ENCODE data around the gene PRKCE. TPM values are rescaled to one million over a fixed set of nuclear protein-coding genes. Genes with fewer than 3 reads are reported as not detected.

PRKCE gene
- polyA plus RNA-seq, 3 donors: 1.3 to 7.7 (median 2.3) TPM

GRCh38 chr2:46039543-46040303 lies 388.2 kb downstream of the PRKCE start:
- no peak overlapping the region for H2AFZ ChIP-seq (ENCODE audit: insufficient read depth, low read depth, low read length, poor library complexity, severe bottlenecking)
- no peaks in the 10 kb centered on the region for H3K9me3 Mint-ChIP-seq
- WGBS (ENCODE audit: insufficient coverage): 100% methylated on average over 2 of the region's 4 CpGs
- H3K9me3 ChIP-seq (replicated peaks in 1 of 2; ENCODE audit: control insufficient read depth in 1 of 2, insufficient read depth in 1 of 2, low read length in 2 of 2): no peaks in the 10 kb centered on the region
- no peaks in the 10 kb centered on the region for H3K4me1 Mint-ChIP-seq
- intact Hi-C loops (cut with micrococcal nuclease): no loop called here
- H4K20me1 ChIP-seq (ENCODE audit: insufficient read depth, low read length): no peaks in the 10 kb centered on the region
- no peak overlapping the region for H3K27ac Mint-ChIP-seq
- no peak overlapping the region for H3K4me2 ChIP-seq (replicated peaks; ENCODE audit: extremely low read depth, low read length, poor library complexity, severe bottlenecking)
- H3K36me3 Mint-ChIP-seq: peaks cover 3 to 6% of the 10 kb centered on the region in 2 donors
- no peak overlapping the region for H3K27ac ChIP-seq (ENCODE audit: low read depth in 1 of 2, low read length in 2 of 2)
- H3K4me3 Mint-ChIP-seq: no peak overlapping the region
- no peak overlapping the region for H3K4me3 ChIP-seq (replicated peaks in 1 of 3; ENCODE audit: low read depth in 2 of 3, low read length in 3 of 3)
- no peak for DNase-seq
- no peaks in the 10 kb centered on the region for H3K4me1 ChIP-seq (ENCODE audit: control insufficient read depth in 1 of 2, insufficient read depth in 2 of 2, low read length in 2 of 2)
- H3K27me3 ChIP-seq (ENCODE audit: control insufficient read depth in 2 of 2, insufficient read depth in 2 of 2, low read length in 2 of 2): no peaks in the 10 kb centered on the region
- peaks cover 0 to 1% (median 1%) of the 10 kb centered on the region in 3 donors for H3K27me3 Mint-ChIP-seq (ENCODE audit: low read depth in 3 of 3)
- H3K36me3 ChIP-seq (replicated peaks in 1 of 2; ENCODE audit: control insufficient read depth in 1 of 2, insufficient read depth in 2 of 2, low read length in 2 of 2): no peaks in the 10 kb centered on the region
- H3K79me2 ChIP-seq (ENCODE audit: insufficient read depth, low read length): no peaks in the 10 kb centered on the region
- TF ChIP-seq CTCF (IDR thresholded peaks at IDR 0.05): no peak
- H3K9ac ChIP-seq (ENCODE audit: insufficient read depth, low read length, poor library complexity, severe bottlenecking): no peak overlapping the region

GRCh38 chr2:46040563-46041155 lies 389.2 kb downstream of the PRKCE start:
- Mint-ChIP-seq H3K27me3 (ENCODE audit: low read depth in 3 of 3) (peaks cover 0 to 1% (median 1%) of the 10 kb centered on the region in 3 donors), H3K36me3 (peaks cover 3 to 9% of the 10 kb centered on the region in 2 donors), H3K4me1 (no peaks in the 10 kb centered on the region), H3K27ac (peak overlapping the region in 1 of 7 donors; percentile 23), H3K4me3 (no peak overlapping the region), H3K9me3 (no peaks in the 10 kb centered on the region)
- no CpG with 5 or more reads among the region's 7 CpGs for WGBS (ENCODE audit: insufficient coverage)
- no peaks in the 10 kb centered on the region for H3K4me1 ChIP-seq (ENCODE audit: control insufficient read depth in 1 of 2, insufficient read depth in 2 of 2, low read length in 2 of 2)
- H3K27ac ChIP-seq (ENCODE audit: low read depth in 1 of 2, low read length in 2 of 2): no peak overlapping the region
- H3K4me2 ChIP-seq (replicated peaks; ENCODE audit: extremely low read depth, low read length, poor library complexity, severe bottlenecking): no peak overlapping the region
- DNase-seq: no peak
- intact Hi-C loops (cut with micrococcal nuclease): no loop called here
- TF ChIP-seq CTCF (IDR thresholded peaks at IDR 0.05): no peak
- no peaks in the 10 kb centered on the region for H3K36me3 ChIP-seq (replicated peaks in 1 of 2; ENCODE audit: control insufficient read depth in 1 of 2, insufficient read depth in 2 of 2, low read length in 2 of 2)
- no peaks in the 10 kb centered on the region for H3K9me3 ChIP-seq (replicated peaks in 1 of 2; ENCODE audit: control insufficient read depth in 1 of 2, insufficient read depth in 1 of 2, low read length in 2 of 2)
- H3K4me3 ChIP-seq (replicated peaks in 1 of 3; ENCODE audit: low read depth in 2 of 3, low read length in 3 of 3): no peak overlapping the region
- no peaks in the 10 kb centered on the region for H4K20me1 ChIP-seq (ENCODE audit: insufficient read depth, low read length)
- H3K9ac ChIP-seq (ENCODE audit: insufficient read depth, low read length, poor library complexity, severe bottlenecking): no peak overlapping the region
- H2AFZ ChIP-seq (ENCODE audit: insufficient read depth, low read depth, low read length, poor library complexity, severe bottlenecking): no peak overlapping the region
- H3K79me2 ChIP-seq (ENCODE audit: insufficient read depth, low read length): no peaks in the 10 kb centered on the region
- no peaks in the 10 kb centered on the region for H3K27me3 ChIP-seq (ENCODE audit: control insufficient read depth in 2 of 2, insufficient read depth in 2 of 2, low read length in 2 of 2)
